Inflammatory macrophage treated with lipopolysaccharide for 4 hours (primary cell): ENCODE results near the gene NOS3.
"Not testable (repeated sequence)": the region's sequence is repeated elsewhere in the genome, so short reads cannot be mapped to it uniquely, and the experiment has no call there.

Source experiments
- DNase-seq: peaks from one replicate; pipeline ENCODE4 v3.0.0-alpha.2; 2020

Gene NOS3

GRCh38 chr7:151039850-151040548, 49.2 kb downstream of the NOS3 start:
- peak; percentile 75 for DNase-seq

- DNase-seq, result no peak
Measured at GRCh38 chr7:151040616-151041375, 50.0 kb downstream of the NOS3 start.

DNA sequence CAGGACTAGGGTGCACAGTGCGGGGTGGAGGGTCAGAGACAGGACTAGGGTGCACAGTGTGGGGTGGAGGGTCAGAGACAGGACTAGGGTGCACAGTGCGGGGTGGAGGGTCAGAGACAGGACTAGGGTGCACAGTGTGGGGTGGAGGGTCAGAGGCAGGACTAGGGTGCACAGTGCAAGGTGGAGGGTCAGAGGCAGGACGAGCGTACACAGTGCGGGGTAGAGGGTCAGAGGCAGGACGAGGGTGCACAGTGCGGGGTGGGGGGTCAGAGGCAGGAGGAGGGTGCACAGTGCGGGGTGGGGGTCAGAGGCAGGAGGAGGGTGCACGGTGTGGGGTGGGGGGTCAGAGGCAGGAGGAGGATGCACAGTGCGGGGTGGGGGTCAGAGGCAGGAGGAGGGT, 52.6 kb downstream of the NOS3 start:
- DNase-seq, result not testable (repeated sequence)

DNA sequence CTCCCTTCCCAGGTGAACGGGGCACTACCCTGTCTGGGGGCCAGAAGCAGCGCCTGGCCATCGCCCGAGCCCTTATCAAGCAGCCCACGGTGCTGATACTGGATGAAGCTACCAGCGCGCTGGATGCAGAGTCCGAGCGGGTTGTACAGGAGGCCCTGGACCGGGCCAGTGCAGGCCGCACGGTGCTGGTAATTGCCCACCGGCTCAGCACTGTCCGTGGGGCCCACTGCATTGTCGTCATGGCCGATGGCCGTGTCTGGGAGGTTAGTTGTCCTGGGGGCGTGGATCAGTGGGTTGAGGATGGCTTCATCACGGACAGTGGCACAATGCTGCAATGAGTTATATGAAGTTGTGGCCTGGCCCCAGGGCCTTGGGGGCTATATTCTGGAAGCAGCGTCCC, 53.1 kb downstream of the NOS3 start:
- DNase-seq, result no peak

DNA sequence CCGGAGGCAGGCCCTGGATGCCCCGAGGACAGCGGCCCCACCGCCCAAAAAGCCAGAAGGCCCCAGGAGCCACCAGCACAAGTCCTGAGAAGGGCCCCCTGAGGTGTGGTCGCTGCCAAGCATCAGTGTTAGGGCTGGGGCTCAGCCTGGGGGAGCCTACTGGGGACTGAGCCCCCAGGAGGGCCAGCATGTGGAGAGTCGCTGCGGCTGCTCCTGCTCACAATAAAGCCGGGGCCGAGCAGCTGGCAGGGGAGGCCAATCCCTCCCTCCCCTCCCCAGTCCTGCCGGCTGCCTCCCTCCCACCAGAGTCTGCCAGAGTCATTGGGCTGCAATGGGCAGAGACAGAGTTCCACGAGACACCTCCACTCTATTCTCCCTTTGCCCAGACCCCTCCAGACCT, 54.4 kb downstream of the NOS3 start:
- no peak for DNase-seq

GRCh38 chr7:151045967-151046366, 55.1 kb downstream of the NOS3 start:
- no peak for DNase-seq

- DNase-seq, result no peak
Measured at GRCh38 chr7:151046603-151047573, 56.1 kb downstream of the NOS3 start.

GRCh38 chr7:151047976-151048815, 57.4 kb downstream of the NOS3 start, which contains the start of gene ASIC3:
Gene ASIC3 (plus strand): TSS chr7:151048531. CDS start chr7:151048886, 355 bp downstream.
- DNase-seq, result no peak

GRCh38 chr7:151048911-151049463, 58.2 kb downstream of the NOS3 start:
- no peak for DNase-seq

GRCh38 chr7:151051108-151051507, 60.3 kb downstream of the NOS3 start:
- peak; percentile 29 for DNase-seq

- peak; percentile 40 for DNase-seq
Measured at GRCh38 chr7:151053096-151053495, 62.3 kb downstream of the NOS3 start.

DNA sequence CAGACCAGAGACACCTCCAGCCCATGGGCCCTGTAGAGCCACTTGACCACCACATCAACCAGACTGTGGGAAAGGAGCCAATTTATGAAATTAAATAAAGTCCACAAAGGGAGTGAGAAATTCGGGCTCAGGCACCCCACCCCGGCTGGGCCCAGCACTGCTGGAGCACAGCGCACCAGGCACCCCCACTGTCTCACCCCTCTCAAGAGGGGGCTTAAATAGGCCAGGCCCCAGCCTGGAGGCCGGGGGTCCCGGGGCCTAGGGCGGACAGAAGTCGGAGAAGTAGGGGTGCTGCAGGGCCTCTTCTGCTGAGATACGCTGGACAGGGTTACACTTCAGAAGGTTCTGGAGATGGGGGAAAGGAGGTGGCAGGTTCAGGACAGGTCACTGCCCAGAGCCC, 62.9 kb downstream of the NOS3 start:
- DNase-seq, result no peak

- no peak for DNase-seq
Measured at GRCh38 chr7:151056283-151056665, 65.5 kb downstream of the NOS3 start.

DNA sequence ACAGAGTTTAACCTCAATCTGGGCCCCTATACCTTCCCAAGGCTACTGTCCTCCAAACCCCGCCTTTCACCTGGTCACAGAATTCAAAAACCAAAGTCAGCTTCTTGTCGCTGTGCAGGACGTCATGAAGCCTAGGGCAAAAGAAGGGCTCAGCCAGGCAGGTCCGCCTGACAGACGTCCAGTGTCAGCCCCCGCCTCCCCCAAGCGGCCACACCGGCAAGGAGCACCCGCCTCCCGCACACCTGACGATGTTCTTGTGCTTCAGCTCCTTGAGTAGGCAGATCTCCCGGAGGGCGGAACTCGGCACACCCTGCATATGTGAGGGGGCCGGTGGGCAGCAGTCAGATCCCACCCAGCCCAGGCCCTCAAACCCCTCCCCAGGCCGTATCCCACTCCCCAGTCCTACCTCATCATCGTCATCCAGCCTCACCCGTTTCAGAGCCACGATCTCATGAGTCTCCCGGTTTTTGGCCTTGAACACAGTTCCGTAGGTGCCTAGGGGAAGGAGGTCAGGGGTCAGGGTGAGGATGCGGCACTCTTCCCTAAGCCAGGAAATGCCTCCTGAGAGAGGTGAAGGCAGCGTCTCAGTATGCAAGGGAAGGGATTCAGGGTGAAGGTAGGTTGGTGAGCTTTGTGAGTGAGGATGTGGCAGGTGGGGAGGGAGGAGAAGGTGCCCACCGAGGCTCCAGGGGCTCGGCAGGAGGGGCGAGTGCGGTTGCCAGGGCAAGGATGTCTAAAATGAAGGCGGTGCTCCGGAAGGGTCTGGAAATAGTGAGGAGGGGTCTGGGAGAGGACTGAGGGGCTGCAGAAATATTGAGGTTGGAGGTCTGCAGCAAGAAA, 66.1 kb downstream of the NOS3 start:
- no peak for DNase-seq

GRCh38 chr7:151057506-151057988, 66.7 kb downstream of the NOS3 start, which contains the start of gene CDK5:
Gene CDK5 (minus strand): TSS chr7:151057897. CDS start chr7:151057848, 49 bp downstream.
- DNase-seq, result no peak

GRCh38 chr7:151057989-151058780, 67.4 kb downstream of the NOS3 start:
- DNase-seq, result peak; percentile 99

GRCh38 chr7:151058781-151059366, 68.1 kb downstream of the NOS3 start:
- peak; percentile 24 for DNase-seq

- DNase-seq, result peak; percentile 53
Measured at GRCh38 chr7:151059367-151060112, 68.7 kb downstream of the NOS3 start, which contains the start of gene SLC4A2. Gene SLC4A2 (plus strand): TSS chr7:151059589. CDS start chr7:151061988, 2,399 bp downstream.

- DNase-seq, result no peak
Measured at GRCh38 chr7:151060113-151060415, 69.2 kb downstream of the NOS3 start.
